ENCODE results near the gene SLC35E3. TPM values are rescaled to one million over a fixed set of nuclear protein-coding genes. Genes with fewer than 3 reads are reported as not detected.

Gene SLC35E3
- total and polyA plus RNA-seq, 8 donors: 4.1 to 8.6 (median 5.7) TPM

GRCh38 chr12:68761442-68761812 lies 15.5 kb downstream of the SLC35E3 start:
- Histone ChIP-seq H3K4me1 (no peaks in the 10 kb centered on the region), H3K27me3 (no peaks in the 10 kb centered on the region), H3K27ac (no peak overlapping the region), H3K36me3 (peaks cover 0 to 12% (median 0%) of the 10 kb centered on the region in 3 donors), H3K9me3 (no peaks in the 10 kb centered on the region), H3K4me3 (no peak overlapping the region)
- no peak for FAIRE-seq
- intact Hi-C loops (cut with DNase I): no loop called here
- ATAC-seq: no peak
- 89 to 94% methylated on average over 3 of the region's 3 CpGs for WGBS, 2 donors
- no peak for DNase-seq
- no peak for TF ChIP-seq CTCF (IDR thresholded peaks at IDR 0.05)

GRCh38 chr12:68761901-68762630 lies 16.1 kb downstream of the SLC35E3 start:
- ATAC-seq (no peak), FAIRE-seq (no peak), DNase-seq (no peak)
- no peak overlapping the region for H3K4me3 ChIP-seq
- no peak overlapping the region for H3K27ac ChIP-seq
- no peaks in the 10 kb centered on the region for H3K27me3 ChIP-seq
- no peaks in the 10 kb centered on the region for H3K9me3 ChIP-seq
- WGBS, 2 donors: 72 to 81% methylated on average over 8 of the region's 8 CpGs
- H3K36me3 ChIP-seq: peaks cover 0 to 15% (median 0%) of the 10 kb centered on the region in 3 donors
- intact Hi-C loops (cut with DNase I): no loop called here
- no peak for TF ChIP-seq CTCF (IDR thresholded peaks at IDR 0.05)
- H3K4me1 ChIP-seq: no peaks in the 10 kb centered on the region

DNA sequence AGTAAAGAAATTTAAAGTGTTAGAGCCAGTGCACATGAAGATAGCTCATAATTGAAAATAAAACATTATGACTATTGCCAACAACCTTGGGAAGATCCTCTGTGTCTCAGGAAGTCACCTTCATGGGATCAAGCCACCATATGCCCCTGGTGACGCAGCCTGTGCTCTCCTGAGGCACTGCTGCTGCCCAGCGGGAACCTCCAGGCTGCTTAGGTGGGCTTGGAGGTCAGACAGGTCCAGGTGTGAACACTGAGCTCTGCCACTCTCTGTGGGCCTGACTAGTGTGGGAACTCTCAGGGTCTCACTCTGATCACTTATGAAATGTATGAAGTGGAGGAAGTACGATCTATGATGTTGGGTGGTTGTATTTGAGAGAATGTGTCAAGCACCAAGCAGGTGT lies 16.7 kb downstream of the SLC35E3 start:
- no peak for ATAC-seq

DNA sequence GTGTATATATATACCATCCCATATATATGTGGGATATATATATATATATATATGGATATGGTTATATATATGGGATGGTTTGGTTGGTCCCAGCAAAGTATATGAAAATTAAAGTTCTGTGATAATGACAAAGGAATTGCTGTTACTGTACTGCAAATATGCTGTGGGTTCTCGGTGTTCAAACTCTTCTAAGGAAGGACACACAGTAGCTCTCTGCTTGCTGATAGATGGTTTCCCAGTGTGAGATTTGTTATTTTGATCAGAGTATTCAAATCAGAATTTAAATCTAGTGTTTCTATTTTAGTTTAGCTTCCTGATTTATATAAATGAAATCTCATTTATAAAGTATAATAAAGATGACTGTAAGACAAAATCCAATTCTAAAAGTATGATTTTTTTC lies 19.7 kb downstream of the SLC35E3 start:
- 95 to 100% methylated on average over 1 of the region's 1 CpG for WGBS, 2 donors
- Histone ChIP-seq H3K36me3 (peaks cover 0 to 10% (median 0%) of the 10 kb centered on the region in 3 donors), H3K27me3 (no peaks in the 10 kb centered on the region), H3K9me3 (no peaks in the 10 kb centered on the region), H3K27ac (no peak overlapping the region), H3K4me3 (no peak overlapping the region), H3K4me1 (no peaks in the 10 kb centered on the region)
- intact Hi-C loops (cut with DNase I): no loop called here
- ATAC-seq: no peak
- FAIRE-seq: no peak
- TF ChIP-seq CTCF (IDR thresholded peaks at IDR 0.05): no peak
- DNase-seq: no peak

More for the DNA sequence above, 16.7 kb downstream of the SLC35E3 start:
- DNase-seq (no peak), FAIRE-seq (no peak)
- Histone ChIP-seq H3K4me1 (no peaks in the 10 kb centered on the region), H3K27me3 (no peaks in the 10 kb centered on the region), H3K4me3 (no peak overlapping the region), H3K27ac (no peak overlapping the region), H3K9me3 (no peaks in the 10 kb centered on the region), H3K36me3 (peaks cover 0 to 15% (median 0%) of the 10 kb centered on the region in 3 donors)
- WGBS, 2 donors: 97 to 98% methylated on average over 3 of the region's 3 CpGs
- intact Hi-C loops (cut with DNase I): no loop called here
- no peak for TF ChIP-seq CTCF (IDR thresholded peaks at IDR 0.05)

DNA sequence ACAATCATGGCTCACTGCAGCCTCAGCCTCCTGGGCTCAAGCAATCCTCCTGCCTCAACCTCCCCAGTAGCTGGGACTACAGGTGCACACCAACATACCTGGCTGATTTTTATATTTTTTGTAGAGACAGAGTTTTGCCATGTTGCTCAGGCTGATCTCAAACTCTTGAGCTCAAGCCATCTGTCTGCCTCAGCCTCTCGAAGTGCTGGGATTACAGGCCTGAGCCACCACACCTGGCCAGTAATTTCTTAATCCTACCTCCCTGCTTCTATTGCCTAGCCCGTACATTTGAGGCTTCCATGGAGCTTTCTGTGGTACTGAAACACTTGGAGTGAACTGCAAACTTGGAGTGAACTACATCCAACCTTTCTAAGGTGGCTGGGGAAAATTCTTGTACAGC lies 20.7 kb downstream of the SLC35E3 start:
- DNase-seq (no peak), ATAC-seq (no peak), FAIRE-seq (no peak)
- H3K27me3 ChIP-seq: no peaks in the 10 kb centered on the region
- no peaks in the 10 kb centered on the region for H3K4me1 ChIP-seq
- intact Hi-C loops (cut with DNase I): no loop called here
- H3K27ac ChIP-seq: no peak overlapping the region
- no peaks in the 10 kb centered on the region for H3K9me3 ChIP-seq
- 89 to 94% methylated on average over 2 of the region's 2 CpGs for WGBS, 2 donors
- TF ChIP-seq CTCF (IDR thresholded peaks at IDR 0.05): no peak
- H3K36me3 ChIP-seq: peaks cover 0 to 10% (median 0%) of the 10 kb centered on the region in 3 donors
- H3K4me3 ChIP-seq: no peak overlapping the region

Measured in pancreas (tissue), 10 donors.